WTC11 (cell line): ENCODE data around the gene CAB39. TPM values are rescaled to one million over a fixed set of nuclear protein-coding genes. Genes with fewer than 3 reads are reported as not detected.

Experiments used
- ATAC-seq: fragments of 200-7000 bp; cut with Tn5 transposase; 2 replicates; pipeline ENCODE4 v1.10.0; 2021; ENCODE audit warnings: mild to moderate bottlenecking, moderate library complexity
- CTCF ChIA-PET: fragments of 300-600 bp; sonication (Branson Sonifier 250); formaldehyde crosslinking; loops from one replicate; lab custom pipeline; 2021; ENCODE audit warnings: antibody characterized with exemption; lab: Charles Lee
- POLR2A ChIA-PET: fragments of 350-600 bp; sonication (Branson Sonifier 250); formaldehyde crosslinking; loops from one replicate; lab custom pipeline; 2021; ENCODE audit warnings: antibody characterized with exemption; lab: Charles Lee
- DNase-seq: peaks from one replicate; pipeline ENCODE4 v3.0.0; 2021; ENCODE audit warnings: low spot score
- H3K27ac Mint-ChIP-seq: 2 replicates; pipeline ENCODE4 v1.8.0; 2021; ENCODE audit warnings: mixed read lengths
- H3K27me3 Mint-ChIP-seq: 2 replicates; pipeline ENCODE4 v1.8.0; 2021; ENCODE audit warnings: low read depth, mild to moderate bottlenecking, moderate library complexity, mixed read lengths
- H3K36me3 Mint-ChIP-seq: 2 replicates; pipeline ENCODE4 v1.8.0; 2021; ENCODE audit warnings: mixed read lengths
- H3K4me1 Mint-ChIP-seq: 2 replicates; pipeline ENCODE4 v1.8.0; 2022; ENCODE audit warnings: mixed read lengths
- H3K4me3 Mint-ChIP-seq: 2 replicates; pipeline ENCODE4 v1.8.0; 2021; ENCODE audit warnings: mild to moderate bottlenecking, moderate library complexity, mixed read lengths
- H3K9me3 Mint-ChIP-seq: 2 replicates; pipeline ENCODE4 v1.8.0; 2021; ENCODE audit warnings: mixed read lengths
- CBFB ChIP-seq: sonication (generic); formaldehyde crosslinking; IDR thresholded peaks from 2 replicates; pipeline ENCODE4 v1.8.1; 2022; ENCODE audit warnings: mild to moderate bottlenecking, low read depth, missing genetic modification reagents
- CREB1 ChIP-seq: sonication (generic); formaldehyde crosslinking; IDR thresholded peaks from 2 replicates; pipeline ENCODE4 v1.8.0; 2023; ENCODE audit warnings: mild to moderate bottlenecking, missing genetic modification reagents
- CTCF ChIP-seq: fragments of 200-600 bp; IDR thresholded peaks from 2 replicates; pipeline ENCODE4 v1.8.0; 2022; ENCODE audit warnings: antibody characterized with exemption
- EMX1 ChIP-seq: fragments of 250-450 bp; sonication (Bioruptor Pico); IDR thresholded peaks from 2 replicates; pipeline ENCODE4 v1.8.0; 2021; ENCODE audit warnings: mild to moderate bottlenecking
- ESRRA ChIP-seq: sonication (generic); formaldehyde crosslinking; IDR thresholded peaks from 2 replicates; pipeline ENCODE4 v1.8.1; 2022; ENCODE audit warnings: mild to moderate bottlenecking, missing genetic modification reagents, borderline replicate concordance
- FOXJ3 ChIP-seq: sonication (generic); formaldehyde crosslinking; IDR thresholded peaks from 2 replicates; pipeline ENCODE4 v1.9.0; 2021; ENCODE audit warnings: missing genetic modification reagents, mild to moderate bottlenecking, borderline replicate concordance
- GABPB1 ChIP-seq: sonication (generic); formaldehyde crosslinking; IDR thresholded peaks from 2 replicates; pipeline ENCODE4 v1.8.1; 2023; ENCODE audit warnings: mild to moderate bottlenecking, missing genetic modification reagents
- IRF2 ChIP-seq: sonication (generic); formaldehyde crosslinking; IDR thresholded peaks from 2 replicates; pipeline ENCODE4 v1.8.0; 2022; ENCODE audit warnings: low read depth, missing genetic modification reagents, borderline replicate concordance
- JUN ChIP-seq: sonication (generic); formaldehyde crosslinking; IDR thresholded peaks from 2 replicates; pipeline ENCODE4 v1.8.0; 2023; ENCODE audit warnings: mild to moderate bottlenecking, missing genetic modification reagents
- MXD4 ChIP-seq: fragments of 250-450 bp; sonication (Bioruptor Pico); IDR thresholded peaks from 2 replicates; pipeline ENCODE4 v1.8.0; 2021; ENCODE audit warnings: mild to moderate bottlenecking, moderate library complexity, borderline replicate concordance
- NFATC4 ChIP-seq: fragments of 250-450 bp; sonication (Bioruptor Pico); IDR thresholded peaks from 2 replicates; pipeline ENCODE4 v1.9.0; 2021; ENCODE audit warnings: mild to moderate bottlenecking
- NFE2L1 ChIP-seq: sonication (generic); formaldehyde crosslinking; IDR thresholded peaks from 2 replicates; pipeline ENCODE4 v1.8.1; 2023; ENCODE audit warnings: missing genetic modification reagents
- NR1H2 ChIP-seq: sonication (generic); formaldehyde crosslinking; IDR thresholded peaks from 2 replicates; pipeline ENCODE4 v1.9.0; 2021; ENCODE audit warnings: mild to moderate bottlenecking, moderate library complexity, missing genetic modification reagents
- PRRX2 ChIP-seq: fragments of 250-450 bp; sonication (Bioruptor Pico); IDR thresholded peaks from 2 replicates; pipeline ENCODE4 v1.8.0; 2021; ENCODE audit warnings: mild to moderate bottlenecking
- SOX15 ChIP-seq: fragments of 250-450 bp; sonication (Bioruptor Pico); IDR thresholded peaks from 2 replicates; pipeline ENCODE4 v1.9.0; 2021; ENCODE audit warnings: mild to moderate bottlenecking
- ZNF671 ChIP-seq: fragments of 250-450 bp; sonication (Bioruptor Pico); IDR thresholded peaks from 2 replicates; pipeline ENCODE4 v1.8.0; 2021; ENCODE audit warnings: mild to moderate bottlenecking
- total RNA-seq: library from RNA; stranded (reverse); gene quantifications from 3 replicates; pipeline ENCODE4 v1.2.3, GENCODE V29; 2021
- TF ChIP-seq, protein P1 (sequence below): sonication (generic); formaldehyde crosslinking; IDR thresholded peaks from 2 replicates; pipeline ENCODE4 v1.8.1; 2023; ENCODE audit warnings: mild to moderate bottlenecking, moderate library complexity, missing genetic modification reagents
- TF ChIP-seq, protein P2 (sequence below): fragments of 250-450 bp; sonication (Bioruptor Pico); IDR thresholded peaks from 2 replicates; pipeline ENCODE4 v1.8.0; 2021; ENCODE audit warnings: mild to moderate bottlenecking
- TF ChIP-seq, protein P3 (sequence below): sonication (generic); formaldehyde crosslinking; IDR thresholded peaks from 2 replicates; pipeline ENCODE4 v1.8.0; 2022; ENCODE audit warnings: missing genetic modification reagents
- TF ChIP-seq, protein P4 (sequence below): fragments of 250-450 bp; sonication (Bioruptor Pico); IDR thresholded peaks from 2 replicates; pipeline ENCODE4 v1.9.0; 2021; ENCODE audit warnings: mild to moderate bottlenecking
- TF ChIP-seq, protein P5 (sequence below): sonication (generic); formaldehyde crosslinking; IDR thresholded peaks from 2 replicates; pipeline ENCODE4 v1.8.1; 2022; ENCODE audit warnings: low read depth, missing genetic modification reagents, borderline replicate concordance

Gene CAB39
- total RNA-seq, 1 experiment from 2014 or later = 36.9 TPM

GRCh38 chr2:230672836-230673235 lies 39.8 kb upstream of the CAB39 start:
- no peak for ATAC-seq
- Mint-ChIP-seq H3K36me3 (peaks cover 4% of the 10 kb centered on the region), H3K27ac (no peak overlapping the region)
- POLR2A ChIA-PET = no interaction called here
- TF ChIP-seq, protein P1, sequence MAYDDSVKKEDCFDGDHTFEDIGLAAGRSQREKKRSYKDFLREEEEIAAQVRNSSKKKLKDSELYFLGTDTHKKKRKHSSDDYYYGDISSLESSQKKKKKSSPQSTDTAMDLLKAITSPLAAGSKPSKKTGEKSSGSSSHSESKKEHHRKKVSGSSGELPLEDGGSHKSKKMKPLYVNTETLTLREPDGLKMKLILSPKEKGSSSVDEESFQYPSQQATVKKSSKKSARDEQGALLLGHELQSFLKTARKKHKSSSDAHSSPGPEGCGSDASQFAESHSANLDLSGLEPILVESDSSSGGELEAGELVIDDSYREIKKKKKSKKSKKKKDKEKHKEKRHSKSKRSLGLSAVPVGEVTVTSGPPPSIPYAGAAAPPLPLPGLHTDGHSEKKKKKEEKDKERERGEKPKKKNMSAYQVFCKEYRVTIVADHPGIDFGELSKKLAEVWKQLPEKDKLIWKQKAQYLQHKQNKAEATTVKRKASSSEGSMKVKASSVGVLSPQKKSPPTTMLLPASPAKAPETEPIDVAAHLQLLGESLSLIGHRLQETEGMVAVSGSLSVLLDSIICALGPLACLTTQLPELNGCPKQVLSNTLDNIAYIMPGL (CRISPR knock-in tag) = no peak
- TF ChIP-seq JUN (no peak), FOXJ3 (CRISPR knock-in tag) (no peak), GABPB1 (no peak), ZNF671 (CRISPR knock-in tag) (no peak), NFATC4 (CRISPR knock-in tag) (no peak), CREB1 (CRISPR knock-in tag) (no peak), EMX1 (CRISPR knock-in tag) (no peak), IRF2 (CRISPR knock-in tag) (no peak), ESRRA (CRISPR knock-in tag) (no peak), PRRX2 (no peak), NR1H2 (no peak), SOX15 (no peak), NFE2L1 (CRISPR knock-in tag) (no peak)
- TF ChIP-seq, protein P2, sequence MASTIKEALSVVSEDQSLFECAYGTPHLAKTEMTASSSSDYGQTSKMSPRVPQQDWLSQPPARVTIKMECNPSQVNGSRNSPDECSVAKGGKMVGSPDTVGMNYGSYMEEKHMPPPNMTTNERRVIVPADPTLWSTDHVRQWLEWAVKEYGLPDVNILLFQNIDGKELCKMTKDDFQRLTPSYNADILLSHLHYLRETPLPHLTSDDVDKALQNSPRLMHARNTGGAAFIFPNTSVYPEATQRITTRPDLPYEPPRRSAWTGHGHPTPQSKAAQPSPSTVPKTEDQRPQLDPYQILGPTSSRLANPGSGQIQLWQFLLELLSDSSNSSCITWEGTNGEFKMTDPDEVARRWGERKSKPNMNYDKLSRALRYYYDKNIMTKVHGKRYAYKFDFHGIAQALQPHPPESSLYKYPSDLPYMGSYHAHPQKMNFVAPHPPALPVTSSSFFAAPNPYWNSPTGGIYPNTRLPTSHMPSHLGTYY = no peak
- TF ChIP-seq, protein P3, sequence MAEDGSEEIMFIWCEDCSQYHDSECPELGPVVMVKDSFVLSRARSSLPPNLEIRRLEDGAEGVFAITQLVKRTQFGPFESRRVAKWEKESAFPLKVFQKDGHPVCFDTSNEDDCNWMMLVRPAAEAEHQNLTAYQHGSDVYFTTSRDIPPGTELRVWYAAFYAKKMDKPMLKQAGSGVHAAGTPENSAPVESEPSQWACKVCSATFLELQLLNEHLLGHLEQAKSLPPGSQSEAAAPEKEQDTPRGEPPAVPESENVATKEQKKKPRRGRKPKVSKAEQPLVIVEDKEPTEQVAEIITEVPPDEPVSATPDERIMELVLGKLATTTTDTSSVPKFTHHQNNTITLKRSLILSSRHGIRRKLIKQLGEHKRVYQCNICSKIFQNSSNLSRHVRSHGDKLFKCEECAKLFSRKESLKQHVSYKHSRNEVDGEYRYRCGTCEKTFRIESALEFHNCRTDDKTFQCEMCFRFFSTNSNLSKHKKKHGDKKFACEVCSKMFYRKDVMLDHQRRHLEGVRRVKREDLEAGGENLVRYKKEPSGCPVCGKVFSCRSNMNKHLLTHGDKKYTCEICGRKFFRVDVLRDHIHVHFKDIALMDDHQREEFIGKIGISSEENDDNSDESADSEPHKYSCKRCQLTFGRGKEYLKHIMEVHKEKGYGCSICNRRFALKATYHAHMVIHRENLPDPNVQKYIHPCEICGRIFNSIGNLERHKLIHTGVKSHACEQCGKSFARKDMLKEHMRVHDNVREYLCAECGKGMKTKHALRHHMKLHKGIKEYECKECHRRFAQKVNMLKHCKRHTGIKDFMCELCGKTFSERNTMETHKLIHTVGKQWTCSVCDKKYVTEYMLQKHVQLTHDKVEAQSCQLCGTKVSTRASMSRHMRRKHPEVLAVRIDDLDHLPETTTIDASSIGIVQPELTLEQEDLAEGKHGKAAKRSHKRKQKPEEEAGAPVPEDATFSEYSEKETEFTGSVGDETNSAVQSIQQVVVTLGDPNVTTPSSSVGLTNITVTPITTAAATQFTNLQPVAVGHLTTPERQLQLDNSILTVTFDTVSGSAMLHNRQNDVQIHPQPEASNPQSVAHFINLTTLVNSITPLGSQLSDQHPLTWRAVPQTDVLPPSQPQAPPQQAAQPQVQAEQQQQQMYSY = no peak
- TF ChIP-seq, protein P4, sequence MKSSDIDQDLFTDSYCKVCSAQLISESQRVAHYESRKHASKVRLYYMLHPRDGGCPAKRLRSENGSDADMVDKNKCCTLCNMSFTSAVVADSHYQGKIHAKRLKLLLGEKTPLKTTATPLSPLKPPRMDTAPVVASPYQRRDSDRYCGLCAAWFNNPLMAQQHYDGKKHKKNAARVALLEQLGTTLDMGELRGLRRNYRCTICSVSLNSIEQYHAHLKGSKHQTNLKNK = no peak
- TF ChIP-seq, all 79 proteins: peak for 0
- H3K9me3 Mint-ChIP-seq = peaks cover 5% of the 10 kb centered on the region
- CTCF ChIA-PET = no interaction called here
- H3K4me1 Mint-ChIP-seq = peaks cover 20% of the 10 kb centered on the region
- peaks cover 3% of the 10 kb centered on the region; the same call in 1 of the 2 replicates for H3K27me3 Mint-ChIP-seq
- no peak overlapping the region for H3K4me3 Mint-ChIP-seq
- no peak for DNase-seq

- Mint-ChIP-seq H3K27ac (no peak overlapping the region), H3K9me3 (peaks cover 16% of the 10 kb centered on the region), H3K27me3 (peaks cover 3% of the 10 kb centered on the region; the same call in 1 of the 2 replicates), H3K4me1 (peaks cover 5% of the 10 kb centered on the region), H3K36me3 (peaks cover 10% of the 10 kb centered on the region), H3K4me3 (no peak overlapping the region)
- DNase-seq (no peak), ATAC-seq (no peak)
- ChIA-PET POLR2A (no interaction called here), CTCF (interaction anchor here (0.6 kb wide), 1 partner anchor 611 kb away, joined by 3 read pairs; no protein-coding TSS in a partner anchor)
- TF ChIP-seq, protein P5, sequence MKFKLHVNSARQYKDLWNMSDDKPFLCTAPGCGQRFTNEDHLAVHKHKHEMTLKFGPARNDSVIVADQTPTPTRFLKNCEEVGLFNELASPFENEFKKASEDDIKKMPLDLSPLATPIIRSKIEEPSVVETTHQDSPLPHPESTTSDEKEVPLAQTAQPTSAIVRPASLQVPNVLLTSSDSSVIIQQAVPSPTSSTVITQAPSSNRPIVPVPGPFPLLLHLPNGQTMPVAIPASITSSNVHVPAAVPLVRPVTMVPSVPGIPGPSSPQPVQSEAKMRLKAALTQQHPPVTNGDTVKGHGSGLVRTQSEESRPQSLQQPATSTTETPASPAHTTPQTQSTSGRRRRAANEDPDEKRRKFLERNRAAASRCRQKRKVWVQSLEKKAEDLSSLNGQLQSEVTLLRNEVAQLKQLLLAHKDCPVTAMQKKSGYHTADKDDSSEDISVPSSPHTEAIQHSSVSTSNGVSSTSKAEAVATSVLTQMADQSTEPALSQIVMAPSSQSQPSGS = no peak
- TF ChIP-seq CREB1 (CRISPR knock-in tag) = no peak
- no peak for TF ChIP-seq CTCF
- TF ChIP-seq CBFB (CRISPR knock-in tag) = no peak
- no peak for TF ChIP-seq MXD4 (CRISPR knock-in tag)
- TF ChIP-seq, protein P2 = no peak
- TF ChIP-seq, protein P3 = no peak
Measured at GRCh38 chr2:230674401-230674800, 38.2 kb upstream of the CAB39 start.
